Activated effector memory CD4-positive, alpha-beta T cell treated with Interleukin-2 at 50 U/mL for 16 hours (primary cell): ENCODE measurements around the gene RCBTB1.
"Not testable (repeated sequence)": the region's sequence is repeated elsewhere in the genome, so short reads cannot be mapped to it uniquely, and the experiment has no call there.

ENCODE experiments used
- DNase-seq: peaks from one replicate; pipeline ENCODE4 v3.0.0-alpha.2; 2020

Gene RCBTB1

GRCh38 chr13:49585220-49586157, at the start of gene RCBTB1:
Gene RCBTB1 (minus strand): TSS chr13:49585558. CDS start chr13:49567279, 18,279 bp downstream.
- DNase-seq: peak; percentile 65

- DNase-seq: no peak
Observed at GRCh38 chr13:49633710-49634109, 48.4 kb upstream of the RCBTB1 start.

DNA sequence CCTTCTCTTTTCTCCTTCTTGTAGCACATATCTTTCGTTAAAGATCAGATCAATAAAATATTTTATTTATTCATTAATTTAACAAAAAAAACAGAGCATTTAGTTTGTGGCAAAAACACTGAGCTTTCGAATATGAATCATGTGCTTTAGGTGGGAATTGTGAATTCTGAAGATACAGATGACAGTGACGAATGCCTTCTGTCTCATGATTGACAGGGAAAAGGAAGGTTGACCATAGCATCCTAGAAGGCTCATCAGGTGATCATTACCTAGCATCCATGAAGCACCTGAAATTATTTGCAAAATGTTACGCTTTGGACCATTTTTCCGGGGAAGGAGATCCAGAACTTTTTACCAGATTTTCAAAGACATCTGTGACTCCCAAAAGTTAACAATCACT, 46.8 kb upstream of the RCBTB1 start:
- no peak for DNase-seq

DNA sequence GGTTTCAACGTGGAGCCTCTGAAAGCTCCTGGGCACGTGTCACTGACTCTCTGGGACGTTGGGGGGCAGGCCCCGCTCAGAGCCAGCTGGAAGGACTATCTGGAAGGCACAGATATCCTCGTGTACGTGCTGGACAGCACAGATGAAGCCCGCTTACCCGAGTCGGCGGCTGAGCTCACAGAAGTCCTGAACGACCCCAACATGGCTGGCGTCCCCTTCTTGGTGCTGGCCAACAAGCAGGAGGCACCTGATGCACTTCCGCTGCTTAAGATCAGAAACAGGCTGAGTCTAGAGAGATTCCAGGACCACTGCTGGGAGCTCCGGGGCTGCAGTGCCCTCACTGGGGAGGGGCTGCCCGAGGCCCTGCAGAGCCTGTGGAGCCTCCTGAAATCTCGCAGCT, 45.2 kb upstream of the RCBTB1 start:
- no peak for DNase-seq

DNA sequence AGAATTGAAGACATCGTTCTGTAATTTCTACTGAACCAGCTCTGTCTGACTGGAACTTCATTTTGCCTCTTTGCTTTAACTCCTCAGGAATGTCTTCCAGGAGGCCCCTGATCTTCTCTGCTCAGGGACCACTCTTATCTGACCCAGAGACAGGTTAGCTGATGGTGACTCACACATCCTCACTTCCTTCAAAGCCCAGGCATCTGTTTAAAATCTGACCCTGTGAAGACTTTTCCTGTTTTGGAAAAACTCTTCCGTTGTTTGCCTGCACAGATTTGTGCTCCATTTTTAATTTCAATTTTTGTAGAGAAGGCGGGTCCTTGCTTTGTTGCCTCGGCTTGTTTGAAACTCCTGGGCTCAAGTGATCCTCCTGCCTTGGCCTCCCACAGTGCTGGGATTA, 44.6 kb upstream of the RCBTB1 start:
- no peak for DNase-seq

GRCh38 chr13:49629196-49629938, 44.0 kb upstream of the RCBTB1 start:
- no peak for DNase-seq

GRCh38 chr13:49627831-49628652, 42.7 kb upstream of the RCBTB1 start, which contains the start of gene ARL11:
Gene ARL11 (plus strand): TSS chr13:49628507. CDS start chr13:49630448, 1,941 bp downstream.
- DNase-seq: peak; percentile 27

GRCh38 chr13:49625392-49626079, 40.2 kb upstream of the RCBTB1 start:
- no peak for DNase-seq

GRCh38 chr13:49624229-49624628, 38.9 kb upstream of the RCBTB1 start:
- DNase-seq: no peak

GRCh38 chr13:49622174-49622946, 37.0 kb upstream of the RCBTB1 start:
- DNase-seq: no peak

DNA sequence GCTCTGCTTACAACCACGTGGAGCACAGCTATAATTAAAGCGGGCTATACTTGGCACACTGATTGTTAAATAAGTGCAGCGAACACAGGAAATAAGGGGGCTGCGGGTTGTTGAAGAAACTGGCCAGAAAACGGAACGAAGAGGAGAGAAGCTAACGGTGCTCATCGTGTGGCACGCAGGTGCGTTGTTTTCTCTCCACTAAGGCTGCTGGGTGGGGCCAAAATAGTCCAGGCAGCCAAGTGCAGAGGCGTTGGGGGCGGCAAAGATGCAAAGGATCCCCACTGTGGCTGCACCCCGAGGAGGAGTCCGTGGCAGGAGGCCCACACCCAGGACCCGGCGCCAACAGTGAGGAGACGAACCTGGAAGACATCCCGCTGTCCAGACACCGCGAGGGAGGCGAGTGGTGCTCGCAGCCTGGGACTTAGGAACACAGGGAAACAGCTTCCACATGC, 34.8 kb upstream of the RCBTB1 start:
- DNase-seq: no peak

DNA sequence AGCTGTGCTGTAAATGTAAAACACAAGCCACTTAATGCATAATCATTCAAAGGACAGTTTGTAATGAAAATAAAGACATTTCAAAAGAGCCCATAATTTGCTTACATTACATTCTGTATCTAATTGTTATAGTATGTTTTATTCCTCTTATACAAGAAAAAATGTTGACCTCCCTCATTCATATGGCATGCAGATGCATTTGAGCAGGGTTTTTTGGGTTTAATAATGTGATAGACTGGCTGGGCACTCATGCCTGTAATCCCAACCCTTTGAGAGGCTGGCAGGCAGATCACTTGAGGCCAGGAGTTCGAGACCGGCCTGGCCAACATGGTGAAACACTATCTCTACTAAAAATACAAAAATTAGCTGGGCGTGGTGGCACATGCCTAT, 31.3 kb upstream of the RCBTB1 start:
- DNase-seq: no peak

GRCh38 chr13:49615836-49616675, 30.7 kb upstream of the RCBTB1 start:
- no peak for DNase-seq

- not testable (repeated sequence) for DNase-seq
Observed at GRCh38 chr13:49612042-49612441, 26.7 kb upstream of the RCBTB1 start.

DNA sequence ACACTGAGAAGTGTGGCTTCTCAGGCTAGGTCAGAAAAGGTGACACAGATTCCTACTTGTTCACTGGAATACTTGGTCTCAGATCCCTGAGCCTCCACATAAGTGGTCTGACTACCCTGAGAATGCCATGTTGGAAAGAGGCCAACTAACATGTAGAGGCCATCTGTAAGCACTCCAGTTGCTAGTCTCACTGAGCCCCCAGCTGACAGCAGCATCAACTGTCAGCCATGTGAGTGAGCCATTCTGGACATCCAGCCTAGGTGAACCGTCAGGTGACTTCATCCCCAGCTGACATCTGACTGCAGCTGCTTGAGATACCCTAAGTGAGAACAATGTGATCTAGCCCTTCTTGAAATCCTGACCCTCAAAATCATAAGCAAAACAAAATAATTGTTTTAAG, 24.8 kb upstream of the RCBTB1 start:
- no peak for DNase-seq

- no peak for DNase-seq
Observed at GRCh38 chr13:49608651-49609331, 23.4 kb upstream of the RCBTB1 start.

GRCh38 chr13:49607761-49608160, 22.4 kb upstream of the RCBTB1 start:
- DNase-seq: no peak

DNA sequence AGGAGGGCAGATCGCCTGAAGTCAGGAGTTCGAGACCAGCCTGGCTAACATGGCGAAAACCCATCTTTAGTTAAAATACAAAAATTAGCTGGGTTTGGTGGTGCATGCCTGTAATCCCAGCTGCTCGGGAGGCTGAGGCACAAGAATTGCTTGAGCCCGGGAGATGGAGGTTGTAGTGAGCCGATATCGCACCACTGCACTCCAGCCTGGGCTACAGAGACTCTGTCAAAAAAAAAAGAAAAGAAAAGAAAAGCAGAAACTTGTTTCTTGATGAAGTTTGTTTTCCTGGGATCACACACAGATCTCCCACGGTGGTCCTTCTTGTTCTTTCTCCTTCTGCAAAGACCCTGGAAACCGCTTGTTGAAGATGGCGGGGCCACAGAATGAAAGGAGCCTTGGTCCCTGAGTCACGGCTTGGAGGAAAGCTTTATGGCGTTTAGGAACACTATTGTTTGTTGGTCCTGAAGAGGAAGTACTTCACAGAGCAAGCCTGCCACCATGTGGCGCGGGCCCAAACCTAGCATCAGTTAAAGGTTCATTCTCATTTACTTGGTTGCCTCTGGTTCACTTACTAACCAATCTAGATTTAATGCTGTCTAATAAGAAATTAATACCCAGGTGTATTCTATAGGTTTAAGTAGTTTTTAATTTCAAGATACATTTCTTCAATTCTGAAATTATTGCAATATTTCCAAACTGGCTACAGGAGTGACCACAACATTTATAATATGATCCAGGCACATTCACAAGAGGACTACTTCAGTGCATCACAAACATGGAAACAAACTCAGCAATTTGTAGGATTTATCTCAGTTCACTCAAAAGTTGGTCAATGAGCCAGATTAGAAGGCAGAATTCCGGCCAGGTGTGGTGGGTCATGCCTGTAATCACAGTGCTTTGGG, 21.6 kb upstream of the RCBTB1 start:
- peak; percentile 71 for DNase-seq

DNA sequence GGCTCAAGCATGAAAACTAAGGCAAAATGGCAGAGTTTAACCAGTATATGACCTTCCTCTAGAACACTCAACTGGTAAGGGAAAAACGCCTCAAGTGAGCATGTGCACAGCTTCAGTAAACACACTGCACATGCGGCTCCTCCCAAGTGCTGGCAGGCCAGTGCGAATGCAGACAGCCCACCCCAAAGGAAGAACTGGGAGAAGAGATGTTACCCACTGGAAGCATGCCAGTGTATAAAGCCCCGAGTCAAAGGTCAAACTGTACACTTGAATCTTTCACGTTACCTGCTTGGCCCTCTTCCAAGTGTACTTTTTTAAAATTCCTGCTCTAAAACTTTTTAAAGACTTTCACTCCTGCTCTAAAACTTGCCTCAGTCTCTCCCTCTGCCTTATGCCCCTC, 19.2 kb upstream of the RCBTB1 start:
- no peak for DNase-seq
